ENCODE measurements around the gene LRRC71.

LRRC71 gene

DNA sequence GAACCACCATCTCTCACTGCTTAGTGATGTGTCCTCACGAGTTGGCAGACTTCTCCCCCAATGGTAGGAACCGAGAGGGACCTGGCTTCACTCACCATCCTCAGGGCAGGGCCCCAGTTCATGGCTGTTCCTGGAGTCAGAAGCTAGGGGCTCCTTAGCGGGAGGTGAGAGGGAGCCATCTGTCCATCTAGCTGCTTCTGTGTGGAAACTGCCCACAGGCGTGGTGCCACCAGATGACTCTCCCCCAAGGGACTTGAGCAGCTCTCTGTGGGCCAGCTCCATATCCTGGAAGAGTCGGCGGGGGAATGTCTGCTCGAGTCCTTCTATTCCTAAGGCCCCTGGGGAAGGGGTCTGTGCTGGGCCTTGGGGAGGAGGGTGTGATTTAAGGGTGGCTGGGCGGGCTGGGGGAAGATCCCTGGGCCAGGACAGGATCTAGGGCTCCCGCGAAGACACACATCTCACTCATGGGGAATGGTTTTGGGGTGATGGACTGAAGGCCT, 16.3 kb downstream of the LRRC71 start:
- TF ChIP-seq, protein P1, sequence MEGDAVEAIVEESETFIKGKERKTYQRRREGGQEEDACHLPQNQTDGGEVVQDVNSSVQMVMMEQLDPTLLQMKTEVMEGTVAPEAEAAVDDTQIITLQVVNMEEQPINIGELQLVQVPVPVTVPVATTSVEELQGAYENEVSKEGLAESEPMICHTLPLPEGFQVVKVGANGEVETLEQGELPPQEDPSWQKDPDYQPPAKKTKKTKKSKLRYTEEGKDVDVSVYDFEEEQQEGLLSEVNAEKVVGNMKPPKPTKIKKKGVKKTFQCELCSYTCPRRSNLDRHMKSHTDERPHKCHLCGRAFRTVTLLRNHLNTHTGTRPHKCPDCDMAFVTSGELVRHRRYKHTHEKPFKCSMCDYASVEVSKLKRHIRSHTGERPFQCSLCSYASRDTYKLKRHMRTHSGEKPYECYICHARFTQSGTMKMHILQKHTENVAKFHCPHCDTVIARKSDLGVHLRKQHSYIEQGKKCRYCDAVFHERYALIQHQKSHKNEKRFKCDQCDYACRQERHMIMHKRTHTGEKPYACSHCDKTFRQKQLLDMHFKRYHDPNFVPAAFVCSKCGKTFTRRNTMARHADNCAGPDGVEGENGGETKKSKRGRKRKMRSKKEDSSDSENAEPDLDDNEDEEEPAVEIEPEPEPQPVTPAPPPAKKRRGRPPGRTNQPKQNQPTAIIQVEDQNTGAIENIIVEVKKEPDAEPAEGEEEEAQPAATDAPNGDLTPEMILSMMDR (IDR thresholded peaks at IDR 0.05; ENCODE audit: low read depth, low read length, missing control alignments), result no peak
- no peak overlapping the region for H3K4me3 ChIP-seq (replicated peaks; ENCODE audit: low read depth, low read length)
- DNase-seq (ENCODE audit: extremely low read depth, low read depth), result no peak

DNA sequence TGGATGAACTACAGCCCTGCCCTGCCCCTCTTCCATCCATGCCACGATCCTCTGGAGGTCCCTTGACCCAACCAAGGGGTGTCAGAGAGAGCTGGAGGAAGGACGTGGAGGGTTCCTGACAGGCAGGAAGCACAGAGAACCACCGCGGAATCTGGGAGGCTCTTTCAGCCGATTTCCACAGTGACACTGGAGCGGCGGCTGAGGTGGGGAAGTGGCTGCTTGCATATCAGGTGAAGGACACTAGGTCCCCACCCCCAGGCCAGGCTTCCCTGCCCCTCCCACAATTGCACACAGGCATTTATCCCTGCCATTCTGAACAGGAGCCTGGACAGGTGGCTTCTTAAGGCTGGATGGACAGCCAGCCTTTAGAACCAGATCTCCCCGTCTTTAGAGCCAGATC, 17.5 kb downstream of the LRRC71 start:
- DNase-seq (ENCODE audit: extremely low read depth, low read depth), result no peak
- no peak overlapping the region for H3K4me3 ChIP-seq (replicated peaks; ENCODE audit: low read depth, low read length)
- TF ChIP-seq, protein P1 (IDR thresholded peaks at IDR 0.05; ENCODE audit: low read depth, low read length, missing control alignments), result no peak

DNA sequence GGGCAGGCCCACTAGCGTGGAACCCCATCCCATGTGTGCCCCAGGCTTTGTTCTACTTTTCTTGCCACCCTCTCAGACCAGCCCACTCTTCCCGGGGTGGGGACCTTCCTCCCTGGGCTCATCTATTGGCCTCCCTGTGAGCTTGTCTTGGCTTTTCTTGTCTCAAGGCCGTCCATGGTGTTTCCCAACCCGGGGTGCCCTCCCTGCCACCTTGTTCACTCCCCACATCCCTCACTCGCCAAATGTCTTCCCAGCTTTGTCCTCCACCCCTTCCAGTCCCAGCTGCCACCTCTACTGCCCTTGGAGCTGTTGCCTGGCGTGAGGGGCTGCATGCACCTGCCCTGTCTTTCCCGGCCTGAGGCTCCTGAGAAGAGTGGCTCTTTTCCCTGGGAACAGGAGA, 18.4 kb downstream of the LRRC71 start:
- no peak for DNase-seq (ENCODE audit: extremely low read depth, low read depth)
- H3K4me3 ChIP-seq (replicated peaks; ENCODE audit: low read depth, low read length), result no peak overlapping the region
- TF ChIP-seq, protein P1 (IDR thresholded peaks at IDR 0.05; ENCODE audit: low read depth, low read length, missing control alignments), result no peak

DNA sequence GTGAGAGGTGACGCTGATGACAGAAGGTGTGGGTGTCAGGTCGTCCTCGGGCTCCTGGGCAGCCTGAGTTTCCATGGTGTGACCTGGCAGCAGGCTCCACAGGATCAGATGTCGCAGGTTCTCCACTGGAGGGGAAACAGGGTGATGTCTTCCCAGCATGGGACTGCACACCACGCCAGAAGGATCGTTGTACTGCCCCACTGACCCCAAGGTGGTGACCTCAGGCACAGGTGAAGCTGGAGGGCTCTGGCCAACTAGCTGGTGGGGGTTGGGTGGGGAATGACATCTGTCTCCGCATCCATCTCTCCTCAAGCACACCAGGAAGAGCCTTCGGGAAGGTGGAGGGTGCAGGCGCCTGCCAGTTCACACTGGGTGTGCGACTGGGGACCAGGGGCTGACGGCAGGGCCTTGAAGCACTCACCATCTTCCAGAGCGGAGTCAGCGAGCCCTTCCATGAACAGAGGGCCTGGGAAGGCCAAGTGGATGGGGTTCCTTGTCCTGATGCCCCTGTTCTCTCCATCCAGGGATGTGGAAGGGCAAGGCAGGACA, 19.4 kb downstream of the LRRC71 start:
- TF ChIP-seq, protein P1 (IDR thresholded peaks at IDR 0.05; ENCODE audit: low read depth, low read length, missing control alignments), result no peak
- DNase-seq (ENCODE audit: extremely low read depth, low read depth), result no peak
- H3K4me3 ChIP-seq (replicated peaks; ENCODE audit: low read depth, low read length), result no peak overlapping the region

DNA sequence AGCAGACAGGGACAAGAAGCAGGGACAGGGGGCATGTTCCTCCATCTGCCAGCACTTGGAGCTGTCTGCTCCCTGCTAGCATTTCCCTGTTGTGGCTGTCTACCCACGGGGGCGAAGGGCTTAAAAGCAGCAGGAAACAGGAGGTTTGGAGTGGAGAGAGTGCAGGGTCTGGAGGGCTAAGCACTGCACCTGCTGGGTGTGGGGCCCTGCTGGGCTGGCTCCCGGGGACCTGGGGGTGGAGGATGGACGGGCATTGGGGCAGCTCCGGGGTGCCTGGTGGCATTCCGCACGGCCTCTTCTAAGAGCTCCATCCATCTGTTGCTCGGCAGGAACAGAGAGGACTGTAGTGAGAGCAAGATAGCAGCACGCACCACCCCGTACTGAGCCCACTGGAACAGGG, 21.2 kb downstream of the LRRC71 start:
- no peak for DNase-seq (ENCODE audit: extremely low read depth, low read depth)
- TF ChIP-seq, protein P1 (IDR thresholded peaks at IDR 0.05; ENCODE audit: low read depth, low read length, missing control alignments), result no peak
- no peak overlapping the region for H3K4me3 ChIP-seq (replicated peaks; ENCODE audit: low read depth, low read length)

DNA sequence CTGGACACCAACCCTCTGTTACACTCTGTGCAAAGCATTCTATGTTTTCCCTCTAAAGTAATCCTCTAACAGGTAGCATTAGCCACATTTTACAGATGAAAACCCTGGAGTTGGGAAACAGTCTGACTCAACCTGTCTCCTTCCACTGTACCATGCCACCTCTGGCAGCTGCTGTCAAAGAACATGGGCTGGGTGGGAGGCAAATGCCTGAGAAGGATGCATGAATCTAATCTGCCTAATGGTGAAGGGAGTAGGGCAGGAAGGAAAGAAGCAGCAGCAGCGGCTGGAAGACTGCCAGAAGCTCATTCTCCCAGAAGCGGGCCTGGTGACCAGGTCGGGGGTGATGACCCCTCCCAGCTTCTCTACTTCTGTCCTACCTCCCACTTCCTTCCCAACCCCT, 21.7 kb downstream of the LRRC71 start:
- TF ChIP-seq, protein P1 (IDR thresholded peaks at IDR 0.05; ENCODE audit: low read depth, low read length, missing control alignments), result no peak
- DNase-seq (ENCODE audit: extremely low read depth, low read depth), result no peak
- H3K4me3 ChIP-seq (replicated peaks; ENCODE audit: low read depth, low read length), result no peak overlapping the region

DNA sequence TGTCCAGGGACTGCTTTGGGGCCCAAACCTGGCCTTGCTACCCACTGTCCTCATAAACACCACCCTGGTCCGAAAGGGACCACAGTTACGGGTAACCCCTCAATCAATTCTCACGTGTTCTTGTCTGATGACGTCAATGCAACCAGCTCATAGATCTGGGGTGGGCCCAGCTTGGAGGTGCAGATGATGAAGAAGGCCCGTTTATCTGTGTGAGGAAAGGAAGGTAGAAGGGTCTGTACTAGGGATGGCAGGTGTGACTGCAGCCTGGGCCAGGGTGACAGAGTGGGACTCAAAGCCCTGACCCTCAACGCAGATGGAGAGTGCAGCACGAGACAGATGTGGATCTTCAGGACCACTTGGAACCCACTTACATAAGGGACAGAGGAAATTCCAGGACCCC, 22.1 kb downstream of the LRRC71 start:
- TF ChIP-seq, protein P1 (IDR thresholded peaks at IDR 0.05; ENCODE audit: low read depth, low read length, missing control alignments), result no peak
- no peak for DNase-seq (ENCODE audit: extremely low read depth, low read depth)

More for the DNA sequence above, 22.1 kb downstream of the LRRC71 start:
- no peak overlapping the region for H3K4me3 ChIP-seq (replicated peaks; ENCODE audit: low read depth, low read length)
